Body of pancreas (tissue), 4 donors: ENCODE measurements around the gene ENTPD1.

Experiments used
- POLR2A ChIP-seq, 3 donors: fragments of 450-650 bp; IDR thresholded peaks; one replicate each; pipeline ENCODE4 v1.6.1; 2016; ENCODE audit warnings: antibody characterized with exemption in 3 of 3, mild to moderate bottlenecking in 2 of 3
- TF ChIP-seq, protein P1 (sequence below), 7 experiments: fragments of 450-650 bp in 4 of 7; fragments of 200-600 bp in 3 of 7; sonication (generic) in 3 of 7; IDR thresholded peaks; one replicate each; pipeline ENCODE4 v1.5.1; 2016 to 2019; ENCODE audit warnings: antibody characterized with exemption in 7 of 7

DNA sequence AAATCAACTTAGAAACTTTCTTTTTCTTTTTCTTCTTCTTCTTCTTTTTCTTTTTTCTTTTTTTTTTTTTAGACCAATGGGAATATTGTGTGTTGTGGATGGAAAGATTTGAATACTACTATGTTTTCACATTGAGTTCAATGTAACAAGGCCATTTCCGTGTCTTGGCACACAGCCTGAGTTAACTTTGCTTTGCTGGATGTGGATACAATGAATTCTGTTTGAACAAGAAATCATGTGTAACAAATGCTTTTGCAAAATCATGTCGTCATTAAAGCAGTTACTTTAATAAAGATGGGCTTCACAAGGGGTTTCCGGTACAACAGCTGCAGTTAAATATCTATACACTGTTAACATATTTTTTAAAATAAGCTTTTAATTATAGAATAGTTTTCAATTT lies 13.5 kb upstream of the ENTPD1 start:
- TF ChIP-seq, protein P1, sequence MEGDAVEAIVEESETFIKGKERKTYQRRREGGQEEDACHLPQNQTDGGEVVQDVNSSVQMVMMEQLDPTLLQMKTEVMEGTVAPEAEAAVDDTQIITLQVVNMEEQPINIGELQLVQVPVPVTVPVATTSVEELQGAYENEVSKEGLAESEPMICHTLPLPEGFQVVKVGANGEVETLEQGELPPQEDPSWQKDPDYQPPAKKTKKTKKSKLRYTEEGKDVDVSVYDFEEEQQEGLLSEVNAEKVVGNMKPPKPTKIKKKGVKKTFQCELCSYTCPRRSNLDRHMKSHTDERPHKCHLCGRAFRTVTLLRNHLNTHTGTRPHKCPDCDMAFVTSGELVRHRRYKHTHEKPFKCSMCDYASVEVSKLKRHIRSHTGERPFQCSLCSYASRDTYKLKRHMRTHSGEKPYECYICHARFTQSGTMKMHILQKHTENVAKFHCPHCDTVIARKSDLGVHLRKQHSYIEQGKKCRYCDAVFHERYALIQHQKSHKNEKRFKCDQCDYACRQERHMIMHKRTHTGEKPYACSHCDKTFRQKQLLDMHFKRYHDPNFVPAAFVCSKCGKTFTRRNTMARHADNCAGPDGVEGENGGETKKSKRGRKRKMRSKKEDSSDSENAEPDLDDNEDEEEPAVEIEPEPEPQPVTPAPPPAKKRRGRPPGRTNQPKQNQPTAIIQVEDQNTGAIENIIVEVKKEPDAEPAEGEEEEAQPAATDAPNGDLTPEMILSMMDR (IDR thresholded peaks at IDR 0.05): no peak
- TF ChIP-seq POLR2A (IDR thresholded peaks at IDR 0.05): no peak
